NCI-H446 treated with DMSO at 0.1 percent for 48 hours (cell line): ENCODE data around the gene FGF16.
"Not testable (repeated sequence)": the region's sequence is repeated elsewhere in the genome, so short reads cannot be mapped to it uniquely, and the experiment has no call there.

ENCODE experiments used
- DNase-seq: peaks from one replicate; lab custom pipeline; 2025; lab: John Stamatoyannopoulos, UW

The FGF16 gene

DNA sequence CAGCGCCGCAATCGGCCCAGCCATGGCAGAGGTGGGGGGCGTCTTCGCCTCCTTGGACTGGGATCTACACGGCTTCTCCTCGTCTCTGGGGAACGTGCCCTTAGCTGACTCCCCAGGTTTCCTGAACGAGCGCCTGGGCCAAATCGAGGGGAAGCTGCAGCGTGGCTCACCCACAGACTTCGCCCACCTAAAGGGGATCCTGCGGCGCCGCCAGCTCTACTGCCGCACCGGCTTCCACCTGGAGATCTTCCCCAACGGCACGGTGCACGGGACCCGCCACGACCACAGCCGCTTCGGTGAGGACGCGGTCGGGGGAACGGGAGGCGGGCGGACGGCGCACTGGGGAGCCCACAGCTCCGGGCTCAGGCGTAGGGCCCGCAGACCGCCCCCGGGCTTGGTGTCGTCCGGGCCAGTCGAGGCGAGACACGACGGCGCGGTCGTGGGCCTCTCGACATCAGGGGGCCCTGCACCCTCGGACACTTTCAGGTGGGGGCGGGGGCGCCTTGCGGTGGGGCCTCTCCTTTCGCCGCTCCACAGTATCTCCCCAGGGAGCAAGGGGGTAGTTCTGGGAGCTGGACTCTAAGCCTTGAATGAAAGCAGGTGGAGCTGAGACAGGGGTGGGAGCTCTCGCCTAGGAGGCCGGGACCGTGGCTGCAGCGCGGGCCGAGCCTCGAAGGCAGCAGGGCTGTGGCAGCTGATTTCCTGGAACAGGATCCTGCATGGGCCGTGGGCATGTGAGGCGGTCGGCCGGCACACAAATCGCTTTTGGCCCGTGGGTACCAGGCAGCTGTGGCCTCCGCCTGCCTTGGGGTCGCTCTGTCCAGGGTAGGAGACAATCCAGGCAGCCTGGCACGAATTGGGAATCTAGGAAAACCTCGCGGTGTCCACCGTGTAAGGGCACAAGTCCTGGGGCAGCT lies 722 bp downstream of the FGF16 start:
- no peak for DNase-seq

DNA sequence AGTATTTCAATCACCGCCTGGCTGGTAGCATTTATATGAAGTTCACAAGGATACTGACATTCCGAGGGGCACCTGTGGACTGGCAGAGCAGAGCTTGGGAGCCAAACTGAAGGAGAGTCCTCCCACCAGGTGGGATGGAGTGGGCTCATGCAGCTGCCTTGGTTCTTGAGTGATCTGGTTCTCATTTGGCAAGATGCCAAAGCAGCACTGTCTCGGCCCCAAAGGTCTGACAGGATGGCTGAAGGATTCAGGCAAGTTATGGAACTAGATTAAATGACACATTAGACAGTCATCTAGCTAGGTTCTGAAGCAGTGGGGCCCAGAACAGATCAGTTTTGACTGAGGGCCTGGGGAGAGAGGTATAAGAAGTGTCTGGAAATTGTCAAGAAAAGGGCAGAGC lies 3.2 kb downstream of the FGF16 start:
- DNase-seq: no peak

DNA sequence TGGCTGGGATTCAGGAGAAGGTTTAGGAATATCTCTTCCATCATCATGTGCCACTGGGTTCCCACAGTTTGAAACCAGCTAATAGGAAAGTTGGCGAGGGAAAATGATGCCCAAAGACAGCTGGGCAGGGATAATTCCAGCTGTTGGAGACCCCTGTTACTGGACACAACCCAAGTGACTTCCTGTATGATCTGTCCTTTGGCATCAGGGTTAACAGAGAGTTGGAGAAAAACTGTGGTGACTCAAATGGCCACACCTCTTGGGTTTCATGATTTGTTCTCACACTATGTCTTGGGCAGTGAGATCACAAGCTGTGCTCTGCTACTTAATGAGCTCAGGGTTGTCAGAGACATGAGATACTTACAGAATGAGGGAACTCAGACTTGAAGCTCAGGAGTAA lies 3.8 kb downstream of the FGF16 start:
- DNase-seq: no peak

DNA sequence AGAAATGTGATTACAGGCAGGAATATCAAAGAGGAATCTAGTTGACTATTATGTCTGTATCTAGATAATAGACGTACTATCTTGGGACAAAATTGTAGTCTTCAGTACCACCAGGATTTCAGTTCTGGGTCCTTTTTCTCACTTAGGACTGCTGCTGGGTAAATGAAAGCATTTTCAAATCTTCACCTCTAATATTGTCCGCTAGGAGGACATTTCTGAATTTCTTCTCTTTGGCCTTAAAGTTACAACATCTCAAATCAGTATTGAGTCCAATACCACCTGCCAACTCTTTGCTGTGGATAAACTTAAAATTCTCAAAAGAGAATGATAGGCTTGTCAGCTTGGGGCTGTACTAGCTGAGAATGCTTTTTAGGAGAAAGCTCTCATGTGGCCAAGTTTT lies 6.0 kb downstream of the FGF16 start:
- DNase-seq: no peak

DNA sequence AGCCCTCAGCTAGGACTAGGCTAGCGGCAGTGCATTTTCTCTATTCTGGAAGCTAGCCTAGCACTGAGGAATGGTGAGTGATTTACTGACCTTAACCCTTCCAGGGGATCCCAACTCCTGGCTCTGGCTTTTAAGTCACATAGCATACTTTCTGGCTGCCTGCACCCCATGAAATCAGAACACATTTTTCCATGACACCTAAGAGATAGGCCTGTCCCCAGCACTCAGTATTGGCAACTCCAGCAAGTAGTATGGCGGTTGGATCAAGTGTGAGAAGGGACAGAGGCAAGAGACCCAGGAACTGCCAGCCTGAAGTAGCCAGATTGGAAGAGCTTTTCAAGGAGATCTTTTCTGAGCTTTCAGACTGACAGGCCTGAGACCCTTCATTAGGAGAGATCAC lies 8.2 kb downstream of the FGF16 start:
- no peak for DNase-seq

DNA sequence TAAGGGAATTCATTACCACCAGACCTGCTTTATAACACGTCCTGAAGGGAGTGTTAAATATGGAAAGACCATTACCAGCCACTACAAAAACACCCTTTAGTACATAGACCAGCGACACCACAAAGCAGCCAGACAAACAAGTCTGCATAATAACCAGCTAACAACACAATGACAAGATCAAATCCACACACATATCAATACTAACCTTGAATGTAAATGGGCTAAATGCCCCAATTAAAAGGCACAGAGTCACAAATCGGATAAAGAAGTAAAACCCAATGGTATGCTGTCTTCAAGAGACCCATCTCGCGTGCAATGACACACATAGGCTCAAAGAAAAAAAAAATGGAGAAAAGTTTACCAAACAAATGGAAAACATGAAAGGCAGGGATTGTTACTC lies 36.9 kb downstream of the FGF16 start:
- no peak for DNase-seq

DNA sequence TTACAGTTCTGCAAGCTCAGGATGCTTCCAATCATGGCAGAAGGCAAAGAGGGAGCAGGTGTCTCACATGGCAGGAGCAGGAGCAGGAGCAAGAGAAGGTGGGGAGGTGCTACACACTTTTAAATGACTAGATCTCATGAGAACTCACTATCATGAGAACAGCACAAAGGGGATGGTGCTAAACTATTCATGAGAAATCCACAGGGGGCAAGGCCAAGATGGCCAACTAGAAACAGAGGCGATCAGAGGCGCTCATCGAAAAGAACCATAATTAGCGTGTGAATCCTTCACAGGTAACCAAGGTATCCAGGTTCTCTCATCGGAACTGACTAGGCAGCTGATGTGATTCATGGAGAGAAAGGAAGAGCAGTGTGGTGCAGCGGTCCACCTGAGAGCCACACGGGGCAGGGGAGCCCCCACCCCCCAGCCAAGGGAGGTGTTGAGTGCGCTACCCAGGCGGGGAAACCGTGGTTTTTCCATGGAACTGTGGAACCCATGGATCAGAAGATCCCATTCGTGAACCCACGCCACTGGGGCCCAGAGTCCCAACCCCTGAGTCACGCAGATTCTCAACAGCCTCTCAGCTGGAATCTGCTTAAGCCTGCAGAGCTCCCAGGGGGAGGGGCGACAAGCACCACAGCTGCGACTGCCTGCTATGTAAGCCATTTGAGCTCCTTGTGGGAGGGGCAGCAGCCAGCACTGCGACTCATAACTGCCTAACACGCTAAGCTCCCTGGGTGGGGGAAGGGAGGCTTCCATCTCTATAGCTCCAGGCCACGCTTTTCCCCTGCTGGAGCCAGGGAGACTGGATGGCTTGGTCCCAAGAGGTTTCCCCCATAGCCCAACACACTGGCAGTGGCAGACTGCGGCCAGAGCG lies 46.7 kb downstream of the FGF16 start:
- no peak for DNase-seq

DNA sequence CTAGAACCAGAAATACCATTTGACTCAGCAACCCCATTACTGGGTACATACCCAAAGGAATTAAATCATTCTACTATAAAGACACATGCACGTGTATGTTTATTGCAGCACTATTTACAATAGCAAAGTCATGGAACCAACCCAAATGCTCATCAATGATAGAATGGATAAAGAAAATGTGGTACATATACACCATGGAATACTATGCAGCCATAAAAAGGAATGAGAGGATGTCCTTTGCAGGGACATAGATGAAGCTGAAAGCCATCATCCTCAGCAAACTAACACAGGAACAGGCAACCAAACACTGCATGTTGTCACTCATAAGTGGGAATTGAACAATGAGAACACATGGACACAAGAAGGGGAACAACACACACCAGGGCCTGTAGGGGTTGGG lies 53.0 kb downstream of the FGF16 start:
- not testable (repeated sequence) for DNase-seq

DNA sequence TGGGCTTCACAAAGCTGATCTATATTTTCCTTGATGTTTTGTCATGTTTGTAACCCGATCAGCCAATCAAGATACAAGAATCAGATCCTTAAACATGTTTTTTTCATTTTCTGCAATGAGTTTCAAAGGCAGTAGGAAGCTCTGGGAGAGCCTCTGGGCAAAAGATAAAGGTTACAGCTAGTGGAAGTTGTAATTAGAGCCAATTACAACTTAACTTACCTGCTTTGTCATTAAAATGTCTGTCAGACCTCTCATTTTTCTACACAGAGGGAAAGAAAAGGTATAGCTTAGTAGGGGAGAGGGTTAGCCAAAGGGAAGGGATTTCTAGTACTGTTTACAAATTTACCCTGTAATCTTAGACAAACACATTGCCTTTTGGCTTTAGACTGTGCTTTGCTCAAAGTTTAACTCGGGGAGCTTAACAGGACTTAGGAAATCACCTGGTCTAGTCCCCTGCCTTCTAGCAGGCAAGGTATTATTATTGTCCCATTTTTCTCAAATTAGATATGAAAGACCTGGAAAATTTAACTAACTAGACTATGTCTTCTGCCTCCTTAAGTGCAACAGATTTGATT lies 55.8 kb downstream of the FGF16 start:
- DNase-seq: no peak

DNA sequence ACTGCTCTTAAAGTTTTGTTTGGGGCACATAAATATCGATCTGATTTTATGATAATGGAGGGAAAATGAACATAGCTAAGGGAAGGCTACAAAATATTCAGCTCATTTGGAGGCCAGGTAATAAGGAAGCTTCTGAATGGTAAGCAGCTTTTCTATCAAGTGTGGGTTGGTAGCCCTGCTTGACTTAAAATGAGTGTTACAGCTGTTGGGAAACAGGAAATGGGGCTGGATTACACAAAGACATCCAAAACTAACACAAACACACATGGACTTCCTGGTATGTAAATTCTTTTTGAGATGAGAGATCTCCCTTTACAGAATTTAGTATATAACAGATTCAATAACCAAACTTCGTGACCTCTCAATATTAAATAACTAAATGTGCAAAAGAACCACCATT lies 58.0 kb downstream of the FGF16 start:
- no peak for DNase-seq
